ENCODE data around the gene ZMYM4. TPM values are rescaled to one million over a fixed set of nuclear protein-coding genes. Genes with fewer than 3 reads are reported as not detected.

Gene ZMYM4
- total RNA-seq, 1 experiment from 2014 or later, result 62.7 TPM

- H3K4me3 Mint-ChIP-seq (ENCODE audit: low read depth, unreplicated experiment), result no peak overlapping the region
- no peak for DNase-seq
- no peak overlapping the region for H3K27ac Mint-ChIP-seq (ENCODE audit: unreplicated experiment)
- TF ChIP-seq CTCF (IDR thresholded peaks at IDR 0.05; ENCODE audit: unreplicated experiment), result no peak
- no peaks in the 10 kb centered on the region for H3K27me3 Mint-ChIP-seq (ENCODE audit: unreplicated experiment)
- H3K36me3 Mint-ChIP-seq (ENCODE audit: insufficient read depth, unreplicated experiment), result peaks cover 10% of the 10 kb centered on the region
- intact Hi-C loops (cut with micrococcal nuclease; ENCODE audit: unreplicated experiment), result loop anchor here (10.0 kb wide), 1 partner anchor 182 kb away; no protein-coding TSS in a partner anchor
- no TSS peak for BruUV-seq (replicated peaks)
- CTCF ChIA-PET, result no interaction called here
- no peaks in the 10 kb centered on the region for H3K9me3 Mint-ChIP-seq (ENCODE audit: low read depth, unreplicated experiment)
- H3K4me1 Mint-ChIP-seq (ENCODE audit: low read depth, unreplicated experiment), result no peaks in the 10 kb centered on the region
These were observed 118.5 kb downstream of the ZMYM4 start for GRCh38 chr1:35386959-35387358.

DNA sequence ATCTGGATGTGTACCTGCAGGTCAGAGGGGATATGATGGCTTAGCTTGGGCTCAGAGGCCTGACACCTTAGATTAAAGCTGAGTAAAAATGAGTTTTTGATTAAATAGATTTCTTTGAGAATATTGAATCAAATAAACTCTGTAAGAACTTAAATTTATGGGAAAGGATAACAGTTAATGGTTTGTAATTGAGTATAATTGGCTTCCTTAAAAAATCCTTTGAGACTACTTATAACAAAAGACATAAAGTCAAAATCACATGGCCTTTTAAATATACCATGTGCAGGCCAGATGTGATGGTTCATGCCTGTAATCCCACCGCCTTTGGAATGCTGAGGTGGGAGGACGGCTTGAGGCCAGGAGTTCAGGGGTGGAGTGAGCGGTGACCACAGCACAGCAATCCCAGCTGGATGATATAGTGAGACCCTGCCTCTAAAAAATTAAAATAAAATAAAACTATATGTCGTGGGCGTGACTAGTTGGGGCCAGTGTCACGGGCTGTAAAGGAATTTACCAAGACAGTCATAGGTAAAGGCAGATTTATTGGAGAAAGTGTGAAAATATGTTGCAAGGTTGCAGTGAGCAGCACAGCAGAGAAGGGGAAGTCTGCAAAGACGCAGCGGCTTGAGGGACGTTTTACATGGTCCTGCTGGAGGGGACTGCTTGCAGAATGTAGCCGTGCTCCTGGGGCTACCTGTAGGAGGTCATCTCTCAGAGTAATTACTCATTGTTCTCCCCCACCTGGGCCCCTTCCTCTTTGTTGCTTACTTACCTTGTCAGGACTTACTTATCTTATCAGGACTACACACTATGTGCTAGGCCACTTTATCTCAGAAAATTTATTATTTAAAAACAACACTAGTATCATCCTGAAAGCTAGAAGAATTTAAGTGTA lies 122.3 kb downstream of the ZMYM4 start:
- Mint-ChIP-seq H3K4me1 (ENCODE audit: low read depth, unreplicated experiment) (no peaks in the 10 kb centered on the region), H3K9me3 (ENCODE audit: low read depth, unreplicated experiment) (no peaks in the 10 kb centered on the region), H3K4me3 (ENCODE audit: low read depth, unreplicated experiment) (no peak overlapping the region), H3K27ac (ENCODE audit: unreplicated experiment) (no peak overlapping the region), H3K36me3 (ENCODE audit: insufficient read depth, unreplicated experiment) (peaks cover 11% of the 10 kb centered on the region), H3K27me3 (ENCODE audit: unreplicated experiment) (no peaks in the 10 kb centered on the region)
- TF ChIP-seq CTCF (IDR thresholded peaks at IDR 0.05; ENCODE audit: unreplicated experiment), result no peak
- no peak for DNase-seq
- intact Hi-C loops (cut with micrococcal nuclease; ENCODE audit: unreplicated experiment), result no loop called here
- no TSS peak for BruUV-seq (replicated peaks)
- CTCF ChIA-PET, result no interaction called here

GRCh38 chr1:35394386-35394785 lies 125.9 kb downstream of the ZMYM4 start:
- Mint-ChIP-seq H3K27ac (ENCODE audit: unreplicated experiment) (no peak overlapping the region), H3K4me3 (ENCODE audit: low read depth, unreplicated experiment) (no peak overlapping the region), H3K4me1 (ENCODE audit: low read depth, unreplicated experiment) (no peaks in the 10 kb centered on the region), H3K36me3 (ENCODE audit: insufficient read depth, unreplicated experiment) (peaks cover 28% of the 10 kb centered on the region), H3K27me3 (ENCODE audit: unreplicated experiment) (no peaks in the 10 kb centered on the region), H3K9me3 (ENCODE audit: low read depth, unreplicated experiment) (no peaks in the 10 kb centered on the region)
- intact Hi-C loops (cut with micrococcal nuclease; ENCODE audit: unreplicated experiment), result no loop called here
- BruUV-seq (replicated peaks), result no TSS peak
- CTCF ChIA-PET, result interaction anchor here (0.7 kb wide), 1 partner anchor 234 kb away, joined by 7 read pairs; no protein-coding TSS in a partner anchor
- TF ChIP-seq CTCF (IDR thresholded peaks at IDR 0.05; ENCODE audit: unreplicated experiment), result no peak
- DNase-seq, result no peak

DNA sequence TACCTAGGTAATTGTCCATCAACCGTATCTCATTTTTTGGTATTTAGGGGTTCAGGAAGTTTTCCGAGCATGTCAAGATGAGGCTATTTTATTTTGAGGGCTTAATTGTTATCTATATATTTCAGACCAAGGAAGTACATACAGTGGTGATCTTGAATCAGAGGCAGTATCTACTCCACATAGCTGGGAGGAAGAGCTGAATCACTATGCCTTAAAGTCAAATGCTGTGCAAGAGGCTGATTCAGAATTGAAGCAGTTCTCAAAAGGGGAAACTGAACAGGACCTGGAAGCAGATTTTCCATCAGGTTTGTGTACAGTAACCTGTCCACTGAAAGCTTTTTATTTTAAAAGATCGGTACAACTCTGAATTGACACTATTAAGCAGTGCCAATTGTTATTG lies 130.2 kb downstream of the ZMYM4 start:
- CTCF ChIA-PET, result no interaction called here

More for the DNA sequence above, 130.2 kb downstream of the ZMYM4 start:
- H3K36me3 Mint-ChIP-seq (ENCODE audit: insufficient read depth, unreplicated experiment), result peaks cover 41% of the 10 kb centered on the region
- no peak overlapping the region for H3K4me3 Mint-ChIP-seq (ENCODE audit: low read depth, unreplicated experiment)
- no peaks in the 10 kb centered on the region for H3K4me1 Mint-ChIP-seq (ENCODE audit: low read depth, unreplicated experiment)
- intact Hi-C loops (cut with micrococcal nuclease; ENCODE audit: unreplicated experiment), result no loop called here
- H3K27me3 Mint-ChIP-seq (ENCODE audit: unreplicated experiment), result no peaks in the 10 kb centered on the region
- DNase-seq, result no peak
- no TSS peak for BruUV-seq (replicated peaks)
- H3K27ac Mint-ChIP-seq (ENCODE audit: unreplicated experiment), result no peak overlapping the region
- no peak for TF ChIP-seq CTCF (IDR thresholded peaks at IDR 0.05; ENCODE audit: unreplicated experiment)
- no peaks in the 10 kb centered on the region for H3K9me3 Mint-ChIP-seq (ENCODE audit: low read depth, unreplicated experiment)

Data from Calu3 (cell line).